IMR-90 (cell line): ENCODE measurements around the gene CFAP45. TPM values are rescaled to one million over a fixed set of nuclear protein-coding genes. Genes with fewer than 3 reads are reported as not detected.

ENCODE experiments used
- ATAC-seq: fragments of 200-7000 bp; cut with Tn5 transposase; 2 replicates; pipeline ENCODE4 v1.9.1; 2020; ENCODE audit warnings: low read depth, mild to moderate bottlenecking, moderate library complexity
- BruUV-seq: library from RNA; stranded (reverse); fragments of 400-500 nt; replicated peaks from 2 replicates; lab custom pipeline; 2021; lab: Mats Ljungman, UMichigan
- CTCF ChIA-PET: fragments of 300-600 bp; formaldehyde crosslinking; extraction: SDS; loops from one replicate; lab custom pipeline; 2021; ENCODE audit warnings: antibody characterized with exemption; lab: Yijun Ruan, JAX
- POLR2A ChIA-PET: fragments of 300-600 bp; sonication (Branson Sonifier 250); formaldehyde crosslinking; loops from one replicate; lab custom pipeline; 2022; ENCODE audit warnings: antibody characterized with exemption; ENCODE audit not compliant: unreplicated experiment; lab: Charles Lee
- DNase-seq: peaks from one replicate; pipeline ENCODE4 v3.0.0; 2013
- H2AFZ ChIP-seq: replicated peaks from 2 replicates; pipeline ENCODE3; 2013; ENCODE audit warnings: low read length, mild to moderate bottlenecking; ENCODE audit not compliant: poor library complexity
- H2AK5ac ChIP-seq: 2 replicates; pipeline ENCODE4 v1.6.1; 2013; ENCODE audit warnings: low read depth, low read length, inconsistent platforms
- H2AK9ac ChIP-seq: replicated peaks from 2 replicates; pipeline ENCODE3; 2013; ENCODE audit warnings: mild to moderate bottlenecking, low read depth, low read length, moderate library complexity; ENCODE audit not compliant: poor library complexity
- H2BK120ac ChIP-seq: 2 replicates; pipeline ENCODE4 v1.6.1; 2013; ENCODE audit warnings: low read depth, low read length, inconsistent platforms
- H2BK15ac ChIP-seq: 3 replicates; pipeline ENCODE4 v1.6.1; 2013; ENCODE audit warnings: low read depth, low read length, inconsistent platforms
- H2BK20ac ChIP-seq: 2 replicates; pipeline ENCODE4 v1.6.1; 2013; ENCODE audit warnings: low read depth, mild to moderate bottlenecking, inconsistent platforms, low read length, moderate library complexity
- H2BK5ac ChIP-seq: 2 replicates; pipeline ENCODE4 v1.6.1; 2013; ENCODE audit warnings: mild to moderate bottlenecking, low read depth, low read length, inconsistent platforms; ENCODE audit not compliant: poor library complexity, severe bottlenecking
- H3K14ac ChIP-seq: replicated peaks from 2 replicates; pipeline ENCODE4 v1.6.1; 2013; ENCODE audit warnings: low read depth, low read length, inconsistent platforms
- H3K18ac ChIP-seq: 2 replicates; pipeline ENCODE4 v1.6.1; 2013; ENCODE audit warnings: low read depth, low read length, control low read depth
- H3K23ac ChIP-seq: 2 replicates; pipeline ENCODE4 v1.6.1; 2013; ENCODE audit warnings: low read depth, low read length, inconsistent platforms
- H3K27ac ChIP-seq: 2 replicates; pipeline ENCODE4 v1.5.1; 2013; ENCODE audit warnings: mild to moderate bottlenecking, control low read depth, low read length; ENCODE audit not compliant: insufficient read depth
- H3K27me3 ChIP-seq: 2 replicates; pipeline ENCODE4 v1.6.1; 2013; ENCODE audit warnings: low read length; ENCODE audit not compliant: control insufficient read depth, insufficient read depth
- H3K36me3 ChIP-seq: 2 replicates; pipeline ENCODE4 v1.6.1; 2013; ENCODE audit warnings: low read length, mixed read lengths; ENCODE audit not compliant: control insufficient read depth, insufficient read depth
- H3K4ac ChIP-seq: 2 replicates; pipeline ENCODE4 v1.6.1; 2013; ENCODE audit warnings: low read depth, low read length, inconsistent platforms
- H3K4me1 ChIP-seq: 2 replicates; pipeline ENCODE4 v1.6.1; 2013; ENCODE audit warnings: low read length, mixed read lengths; ENCODE audit not compliant: control insufficient read depth, insufficient read depth
- H3K4me2 ChIP-seq: 2 replicates; pipeline ENCODE4 v1.6.1; 2013; ENCODE audit warnings: low read depth, mild to moderate bottlenecking, control low read depth, low read length, moderate library complexity
- H3K4me3 ChIP-seq: 2 replicates; pipeline ENCODE4 v1.5.1; 2013; ENCODE audit warnings: low read depth, mild to moderate bottlenecking, control low read depth, low read length, moderate library complexity; ENCODE audit not compliant: insufficient read depth
- H3K56ac ChIP-seq: 2 replicates; pipeline ENCODE4 v1.6.1; 2013; ENCODE audit warnings: low read length, inconsistent platforms; ENCODE audit not compliant: insufficient read depth; ENCODE audit errors: extremely low read depth
- H3K79me1 ChIP-seq, 2 experiments: 2 replicates each; pipeline ENCODE4 v1.6.1; 2013; ENCODE audit warnings: low read length in 2 of 2, inconsistent platforms in 1 of 2, low read depth in 1 of 2
- H3K9ac ChIP-seq: 2 replicates; pipeline ENCODE4 v1.6.1; 2013; ENCODE audit warnings: low read depth, low read length, control low read depth
- H3K9me1 ChIP-seq: 2 replicates; pipeline ENCODE4 v1.6.1; 2013; ENCODE audit warnings: low read length, inconsistent platforms; ENCODE audit not compliant: insufficient read depth
- H3K9me3 ChIP-seq: 2 replicates; pipeline ENCODE4 v1.6.1; 2013; ENCODE audit warnings: low read length; ENCODE audit not compliant: control insufficient read depth, insufficient read depth
- H4K20me1 ChIP-seq: 2 replicates; pipeline ENCODE4 v1.6.1; 2013; ENCODE audit warnings: low read length, inconsistent platforms; ENCODE audit not compliant: insufficient read depth
- H4K5ac ChIP-seq: 2 replicates; pipeline ENCODE4 v1.6.1; 2013; ENCODE audit warnings: mild to moderate bottlenecking, low read depth, low read length, control low read depth
- H4K8ac ChIP-seq, 2 experiments: 2 replicates each; pipeline ENCODE4 v1.6.1; 2013; ENCODE audit warnings: low read depth in 2 of 2, low read length in 2 of 2, control low read depth in 1 of 2, inconsistent platforms in 1 of 2
- H4K91ac ChIP-seq: 2 replicates; pipeline ENCODE4 v1.6.1; 2013; ENCODE audit warnings: low read depth, low read length, inconsistent platforms; ENCODE audit not compliant: insufficient read depth
- BHLHE40 ChIP-seq: fragments of 150-350 bp; IDR thresholded peaks from 2 replicates; pipeline ENCODE4 v1.6.1; 2016; ENCODE audit warnings: mild to moderate bottlenecking, low read depth, low read length
- CEBPB ChIP-seq: IDR thresholded peaks from 2 replicates; pipeline ENCODE4 v1.6.1; 2012; ENCODE audit warnings: low read depth, low read length, improper control_type of control experiment
- CHD1 ChIP-seq: IDR thresholded peaks from 2 replicates; pipeline ENCODE4 v1.6.1; 2012; ENCODE audit warnings: low read depth, low read length, improper control_type of control experiment
- POLR2A ChIP-seq: IDR thresholded peaks from 2 replicates; pipeline ENCODE4 v1.6.1; 2012; ENCODE audit warnings: mild to moderate bottlenecking, low read depth, low read length
- RAD21 ChIP-seq: IDR thresholded peaks from 2 replicates; pipeline ENCODE4 v1.6.1; 2012; ENCODE audit warnings: low read length, improper control_type of control experiment
- RFX5 ChIP-seq: IDR thresholded peaks from 2 replicates; pipeline ENCODE4 v1.8.0; 2012; ENCODE audit warnings: low read depth, mild to moderate bottlenecking, low read length, moderate library complexity
- SMC3 ChIP-seq: fragments of 150-350 bp; IDR thresholded peaks from 2 replicates; pipeline ENCODE4 v1.6.1; 2016; ENCODE audit warnings: low read depth, mild to moderate bottlenecking, antibody characterized with exemption, low read length, moderate library complexity
- WGBS, 2 experiments: methylation state at CpG; one replicate each; pipeline versions ENCODE4 v1.1.5 to v1.1.7; 2013; ENCODE audit warnings: missing lambda C conversion rate in 2 of 2; ENCODE audit not compliant: insufficient read length in 1 of 2; ENCODE audit errors: extremely low coverage in 2 of 2; 5-methylcytosine and 5-hydroxymethylcytosine counted together
- dilution Hi-C: fragments of 300-500 bp; cut with HindIII; formaldehyde crosslinking; loops from one replicate; pipeline ENCODE4 v1.14.3; 2018; ENCODE audit warnings: low sequenced_read_pairs; ENCODE audit not compliant: unreplicated experiment
- in situ Hi-C: fragments of 300-500 bp; cut with MboI; formaldehyde crosslinking; loops from 3 replicates; pipeline ENCODE4 v1.14.3; 2019; ENCODE audit warnings: low sequenced_read_pairs, inconsistent platforms, mixed read lengths
- intact Hi-C: fragments of 100-400 bp; cut with micrococcal nuclease; formaldehyde crosslinking; loops from 2 replicates; pipeline ENCODE4 v1.10.0; 2022
- polyA plus RNA-seq, 3 experiments: library from polyadenylated mRNA; depleted of rRNA; stranded (reverse); fragments of >200 nt; gene quantifications; 2 replicates each; pipeline ENCODE4 v1.2.3, GENCODE V29; 2012; ENCODE audit warnings: low replicate concordance in 1 of 3
- total RNA-seq: library from RNA; depleted of rRNA; stranded (reverse); fragments of >200 nt; gene quantifications from 2 replicates; pipeline ENCODE4 v1.2.3, GENCODE V29; 2012
- TF ChIP-seq, protein P1 (sequence below): conservative IDR thresholded peaks from 2 replicates; pipeline ENCODE4 v1.5.1; 2012; ENCODE audit warnings: mild to moderate bottlenecking, low read depth, low read length, improper control_type of control experiment

CFAP45 gene
- total and polyA plus RNA-seq, 2 of the 4 experiments (the other 2 are of a cell fraction), result 0.51 to 0.72 TPM

DNA sequence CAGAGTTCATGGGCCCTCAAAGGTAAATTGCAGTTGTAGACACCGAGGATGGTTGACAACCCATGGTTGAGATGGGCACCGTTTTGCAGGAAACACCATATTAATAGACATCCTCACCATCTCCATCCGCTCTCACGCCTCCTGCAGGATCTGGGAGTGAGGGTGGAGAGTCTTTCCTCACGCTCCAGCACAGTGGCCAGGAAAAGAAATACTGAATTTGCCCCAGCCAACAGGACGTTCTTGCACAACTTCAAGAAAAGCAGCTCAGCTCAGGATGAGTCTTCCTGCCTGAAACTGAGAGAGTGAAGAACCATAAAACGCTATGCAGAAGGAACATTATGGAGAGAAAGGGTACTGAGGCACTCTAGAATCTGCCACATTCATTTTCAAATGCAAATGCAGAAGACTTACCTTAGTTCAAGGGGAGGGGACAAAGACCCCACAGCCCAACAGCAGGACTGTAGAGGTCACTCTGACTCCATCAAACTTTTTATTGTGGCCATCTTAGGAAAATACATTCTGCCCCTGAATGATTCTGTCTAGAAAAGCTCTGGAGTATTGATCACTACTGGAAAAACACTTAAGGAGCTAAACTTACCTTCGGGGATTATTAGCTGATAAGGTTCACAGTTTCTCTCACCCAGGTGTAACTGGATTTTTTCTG, 64.0 kb downstream of the CFAP45 start:
- Histone ChIP-seq H2BK5ac (no peak overlapping the region), H3K4me3 (no peak overlapping the region), H2AFZ (no peak overlapping the region), H3K4ac (no peak overlapping the region), H2BK120ac (no peak overlapping the region), H3K9me1 (peaks cover 2% of the 10 kb centered on the region; the same call in 1 of the 2 replicates), H3K79me1 (no peaks in the 10 kb centered on the region), H3K4me1 (no peaks in the 10 kb centered on the region), H3K18ac (no peak overlapping the region), H2AK5ac (no peak overlapping the region), H4K5ac (no peak overlapping the region), H4K20me1 (no peaks in the 10 kb centered on the region), H3K4me2 (no peak overlapping the region), H3K9me3 (no peaks in the 10 kb centered on the region), H3K14ac (no peak overlapping the region), H3K36me3 (no peaks in the 10 kb centered on the region), H2BK15ac (no peak overlapping the region), H3K27ac (no peak overlapping the region), H2AK9ac (no peak overlapping the region), H4K91ac (no peak overlapping the region), H4K8ac (no peak overlapping the region), H3K23ac (no peak overlapping the region), H3K56ac (no peak overlapping the region), H3K27me3 (no peaks in the 10 kb centered on the region), H3K9ac (no peak overlapping the region), H2BK20ac (no peak overlapping the region)
- CTCF ChIA-PET, result no interaction called here
- POLR2A ChIA-PET, result no interaction called here
- dilution Hi-C loops (no loop called here), intact Hi-C loops (loop anchor here (1.0 to 10.0 kb wide), 2 partner anchors 55 to 1549 kb away; no protein-coding TSS in a partner anchor), in situ Hi-C loops (no loop called here)
- no peak for ATAC-seq
- BruUV-seq, result no TSS peak
- TF ChIP-seq SMC3, result peak; percentile 35; the same call in 1 of the 2 replicates
- no peak for TF ChIP-seq POLR2A
- TF ChIP-seq CEBPB, result peak; percentile 41
- peak; percentile 24; the same call in 1 of the 2 replicates for TF ChIP-seq RAD21
- TF ChIP-seq, protein P1, sequence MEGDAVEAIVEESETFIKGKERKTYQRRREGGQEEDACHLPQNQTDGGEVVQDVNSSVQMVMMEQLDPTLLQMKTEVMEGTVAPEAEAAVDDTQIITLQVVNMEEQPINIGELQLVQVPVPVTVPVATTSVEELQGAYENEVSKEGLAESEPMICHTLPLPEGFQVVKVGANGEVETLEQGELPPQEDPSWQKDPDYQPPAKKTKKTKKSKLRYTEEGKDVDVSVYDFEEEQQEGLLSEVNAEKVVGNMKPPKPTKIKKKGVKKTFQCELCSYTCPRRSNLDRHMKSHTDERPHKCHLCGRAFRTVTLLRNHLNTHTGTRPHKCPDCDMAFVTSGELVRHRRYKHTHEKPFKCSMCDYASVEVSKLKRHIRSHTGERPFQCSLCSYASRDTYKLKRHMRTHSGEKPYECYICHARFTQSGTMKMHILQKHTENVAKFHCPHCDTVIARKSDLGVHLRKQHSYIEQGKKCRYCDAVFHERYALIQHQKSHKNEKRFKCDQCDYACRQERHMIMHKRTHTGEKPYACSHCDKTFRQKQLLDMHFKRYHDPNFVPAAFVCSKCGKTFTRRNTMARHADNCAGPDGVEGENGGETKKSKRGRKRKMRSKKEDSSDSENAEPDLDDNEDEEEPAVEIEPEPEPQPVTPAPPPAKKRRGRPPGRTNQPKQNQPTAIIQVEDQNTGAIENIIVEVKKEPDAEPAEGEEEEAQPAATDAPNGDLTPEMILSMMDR, result peak; percentile 23
- no peak for TF ChIP-seq BHLHE40
- TF ChIP-seq RFX5, result no peak
- TF ChIP-seq CHD1, result no peak
- no peak for DNase-seq
- 70% methylated on average over 2 of the region's 8 CpGs; no CpG with 5 or more reads in 1 of the 2 experiments for WGBS, 2 experiments
